Activated CD8-positive, alpha-beta T cell treated with anti-CD3 and anti-CD28 coated beads, Interleukin-2, amount 10 ng/mL, durations not matched to agents 7 days and 5 days (primary cell): ENCODE results near the gene ADM5. TPM values are rescaled to one million over a fixed set of nuclear protein-coding genes. Genes with fewer than 3 reads are reported as not detected.
A peak's percentile ranks its signal among the peaks of the same experiment; 100 is the strongest.

Experiments used
- ATAC-seq: fragments of 150-1000 bp; cut with Tn5 transposase; one replicate; pipeline ENCODE4 v1.10.0; 2021; ENCODE audit warnings: moderate library complexity
- CTCF ChIA-PET: fragments of 350-600 bp; sonication (Branson Sonifier 250); formaldehyde crosslinking; loops from one replicate; lab custom pipeline; 2021; ENCODE audit warnings: antibody characterized with exemption; lab: Charles Lee
- POLR2A ChIA-PET: fragments of 350-600 bp; sonication (Branson Sonifier 250); formaldehyde crosslinking; loops from one replicate; lab custom pipeline; 2021; ENCODE audit warnings: antibody characterized with exemption; lab: Charles Lee
- DNase-seq: peaks from one replicate; pipeline ENCODE4 v3.0.0-alpha.2; 2020
- H3K27ac Mint-ChIP-seq: one replicate; pipeline ENCODE4 v1.8.0; 2021; ENCODE audit warnings: mild to moderate bottlenecking, mixed read lengths
- H3K27me3 Mint-ChIP-seq: one replicate; pipeline ENCODE4 v1.8.0; 2021; ENCODE audit warnings: low read depth, mixed read lengths
- H3K36me3 Mint-ChIP-seq: one replicate; pipeline ENCODE4 v1.8.0; 2021; ENCODE audit warnings: low read depth, mixed read lengths
- H3K4me1 Mint-ChIP-seq: one replicate; pipeline ENCODE4 v1.8.0; 2021; ENCODE audit warnings: low read depth, mixed read lengths
- H3K4me3 Mint-ChIP-seq: one replicate; pipeline ENCODE4 v1.8.0; 2021; ENCODE audit warnings: mild to moderate bottlenecking, mixed read lengths
- H3K9me3 Mint-ChIP-seq: one replicate; pipeline ENCODE4 v1.8.0; 2022; ENCODE audit warnings: mixed read lengths; ENCODE audit not compliant: insufficient read depth
- total RNA-seq, 2 experiments: library from RNA; stranded (reverse); gene quantifications; one replicate each; pipeline ENCODE4 v1.2.3, GENCODE V29; 2021

ADM5 gene
- total RNA-seq, 2 experiments from 2014 or later: 4.4 to 4.5 TPM

DNA sequence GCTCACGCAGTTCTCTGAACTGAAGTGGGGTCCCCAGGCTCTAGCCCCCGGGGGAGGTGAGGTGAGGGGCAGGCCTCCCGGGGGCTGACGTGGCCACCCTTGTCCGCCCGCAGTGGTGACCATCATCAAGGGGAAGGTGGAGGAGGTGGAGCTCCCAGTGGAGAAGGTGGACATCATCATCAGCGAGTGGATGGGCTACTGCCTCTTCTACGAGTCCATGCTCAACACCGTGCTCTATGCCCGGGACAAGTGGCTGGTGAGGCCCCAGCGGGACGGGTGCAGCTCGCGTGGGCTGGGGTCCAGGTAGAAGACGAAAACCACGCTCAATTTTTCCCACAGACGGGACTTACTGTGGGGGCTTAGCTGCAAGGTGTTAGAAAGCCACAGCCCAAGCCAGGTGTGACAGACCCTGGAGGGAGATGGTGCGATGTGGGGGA, 5.6 kb upstream of the ADM5 start:
- DNase-seq (no peak), ATAC-seq (no peak)
- POLR2A ChIA-PET: no interaction called here
- H3K4me1 Mint-ChIP-seq: peaks cover 39% of the 10 kb centered on the region
- no peaks in the 10 kb centered on the region for H3K9me3 Mint-ChIP-seq
- H3K27ac Mint-ChIP-seq: no peak overlapping the region
- no peak overlapping the region for H3K4me3 Mint-ChIP-seq
- H3K27me3 Mint-ChIP-seq: no peaks in the 10 kb centered on the region
- peaks cover 42% of the 10 kb centered on the region for H3K36me3 Mint-ChIP-seq
- CTCF ChIA-PET: no interaction called here

DNA sequence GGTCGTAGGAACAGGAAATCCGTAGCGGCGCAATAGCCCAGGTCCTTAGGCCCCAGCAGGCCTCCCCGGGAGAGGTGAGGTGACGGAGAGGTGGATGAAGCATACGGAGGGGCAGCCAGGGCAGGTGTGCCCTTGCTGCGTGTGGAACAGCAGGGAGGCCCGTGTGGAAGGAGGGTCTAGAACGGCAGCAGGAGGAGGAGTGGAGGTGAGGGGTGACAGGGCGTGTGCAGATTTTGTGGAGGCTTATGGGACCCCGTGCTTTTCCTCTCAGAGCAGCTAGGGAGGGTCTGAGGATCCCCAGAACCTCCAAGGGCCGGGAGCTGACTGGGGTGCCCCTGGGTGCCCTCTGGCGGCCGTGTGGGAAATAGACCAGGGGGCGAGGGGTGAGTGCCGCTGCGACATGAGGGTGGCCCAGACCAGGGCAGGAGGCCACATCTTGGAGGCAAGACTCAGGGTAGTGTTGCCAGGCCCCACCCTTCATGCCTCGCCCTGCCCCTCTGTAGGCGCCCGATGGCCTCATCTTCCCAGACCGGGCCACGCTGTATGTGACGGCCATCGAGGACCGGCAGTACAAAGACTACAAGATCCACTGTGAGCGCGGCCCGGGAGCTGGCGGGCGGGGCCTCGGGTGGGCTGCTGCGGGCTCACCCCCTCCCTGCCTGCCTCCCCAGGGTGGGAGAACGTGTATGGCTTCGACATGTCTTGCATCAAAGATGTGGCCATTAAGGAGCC, 5.0 kb upstream of the ADM5 start:
- peaks cover 43% of the 10 kb centered on the region for H3K36me3 Mint-ChIP-seq
- no peaks in the 10 kb centered on the region for H3K9me3 Mint-ChIP-seq
- DNase-seq (no peak), ATAC-seq (no peak)
- no peaks in the 10 kb centered on the region for H3K27me3 Mint-ChIP-seq
- POLR2A ChIA-PET: no interaction called here
- H3K4me3 Mint-ChIP-seq: no peak overlapping the region
- peaks cover 42% of the 10 kb centered on the region for H3K4me1 Mint-ChIP-seq
- CTCF ChIA-PET: interaction anchor here (0.6 kb wide), 1 partner anchor 10 kb away, joined by 3 read pairs; no protein-coding TSS in a partner anchor
- H3K27ac Mint-ChIP-seq: no peak overlapping the region

DNA sequence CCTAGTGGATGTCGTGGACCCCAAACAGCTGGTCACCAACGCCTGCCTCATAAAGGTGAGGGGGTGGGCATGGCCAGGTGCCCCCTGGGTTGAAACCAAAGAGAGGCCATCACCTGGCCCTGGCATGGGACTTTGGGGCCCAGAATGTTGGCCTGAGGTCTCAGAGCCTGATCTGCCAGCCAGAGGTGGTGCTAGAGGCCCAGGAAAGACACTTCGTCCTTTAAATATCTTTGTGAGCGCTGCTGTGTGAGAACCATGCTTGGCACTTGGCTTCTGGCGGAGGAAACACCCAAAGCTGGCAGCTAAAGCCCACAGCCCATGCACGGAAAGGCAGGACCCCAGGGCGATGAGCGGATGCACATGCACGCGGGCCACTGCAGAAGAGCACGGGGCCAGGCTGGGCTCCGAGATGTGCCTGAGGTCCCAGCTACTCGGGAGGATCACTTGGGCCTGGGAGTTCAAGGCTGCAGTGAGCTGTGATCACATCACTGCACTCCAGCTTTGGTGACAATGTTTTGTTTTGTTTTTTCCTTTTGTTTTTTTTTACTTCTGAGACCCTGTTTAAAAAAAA, 4.3 kb upstream of the ADM5 start:
- DNase-seq: no peak
- Mint-ChIP-seq H3K27me3 (no peaks in the 10 kb centered on the region), H3K9me3 (no peaks in the 10 kb centered on the region), H3K4me3 (no peak overlapping the region), H3K27ac (no peak overlapping the region), H3K4me1 (peaks cover 41% of the 10 kb centered on the region), H3K36me3 (peaks cover 43% of the 10 kb centered on the region)
- CTCF ChIA-PET: interaction anchor here (0.6 to 1.0 kb wide), 2 partner anchors 11 to 32 kb away, joined by 3 to 4 read pairs; no protein-coding TSS in a partner anchor
- no peak for ATAC-seq
- POLR2A ChIA-PET: no interaction called here

DNA sequence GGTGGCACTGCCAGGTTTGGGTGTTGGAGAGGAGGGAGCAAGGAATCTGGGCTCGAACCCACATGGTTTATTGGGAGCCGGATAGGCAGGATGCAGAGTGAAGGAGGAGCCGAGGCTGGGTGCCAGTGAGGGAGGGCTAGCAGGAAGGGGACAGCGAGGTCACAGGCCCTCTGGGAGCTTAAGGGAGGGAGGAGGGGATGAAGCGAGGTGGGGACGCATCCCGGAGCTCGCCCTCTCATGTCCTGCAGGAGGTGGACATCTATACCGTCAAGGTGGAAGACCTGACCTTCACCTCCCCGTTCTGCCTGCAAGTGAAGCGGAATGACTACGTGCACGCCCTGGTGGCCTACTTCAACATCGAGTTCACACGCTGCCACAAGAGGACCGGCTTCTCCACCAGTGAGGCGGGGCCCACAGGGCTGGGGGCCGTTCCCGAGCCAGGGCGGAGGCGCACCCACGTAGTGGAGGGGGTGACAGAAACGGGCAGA, 3.5 kb upstream of the ADM5 start:
- CTCF ChIA-PET: interaction anchor here (1.0 kb wide), 1 partner anchor 32 kb away, joined by 4 read pairs; no protein-coding TSS in a partner anchor
- POLR2A ChIA-PET: no interaction called here
- H3K4me1 Mint-ChIP-seq: peaks cover 40% of the 10 kb centered on the region
- H3K27me3 Mint-ChIP-seq: peaks cover 7% of the 10 kb centered on the region
- DNase-seq: no peak
- no peak overlapping the region for H3K4me3 Mint-ChIP-seq
- H3K9me3 Mint-ChIP-seq: no peaks in the 10 kb centered on the region
- H3K27ac Mint-ChIP-seq: no peak overlapping the region
- ATAC-seq: no peak
- H3K36me3 Mint-ChIP-seq: peaks cover 46% of the 10 kb centered on the region

DNA sequence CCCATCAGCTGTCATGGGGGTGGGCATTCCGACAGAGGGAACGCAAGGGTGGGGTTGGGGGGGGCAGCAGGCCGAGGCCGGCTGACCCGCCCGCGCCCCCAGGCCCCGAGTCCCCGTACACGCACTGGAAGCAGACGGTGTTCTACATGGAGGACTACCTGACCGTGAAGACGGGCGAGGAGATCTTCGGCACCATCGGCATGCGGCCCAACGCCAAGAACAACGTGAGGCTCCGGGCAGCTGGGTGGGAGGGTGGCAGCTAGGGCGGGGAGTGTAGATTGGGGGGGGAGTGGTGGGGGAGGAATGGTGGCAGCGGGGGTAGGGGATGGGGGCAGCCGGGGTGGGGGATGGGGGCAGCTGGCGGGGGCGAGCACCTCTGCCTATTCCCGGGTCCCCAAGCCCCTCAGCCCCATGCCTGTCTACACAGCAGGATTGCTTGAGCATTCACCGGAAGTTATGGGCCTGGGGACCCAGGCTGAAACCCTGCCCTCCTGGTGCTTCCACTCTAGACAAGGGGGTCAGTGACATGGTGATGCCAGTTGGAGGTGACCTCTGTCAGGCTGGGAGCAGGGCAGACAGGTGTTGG, 2.8 kb upstream of the ADM5 start:
- CTCF ChIA-PET: no interaction called here
- Mint-ChIP-seq H3K27me3 (peaks cover 14% of the 10 kb centered on the region), H3K9me3 (no peaks in the 10 kb centered on the region), H3K27ac (no peak overlapping the region), H3K4me3 (no peak overlapping the region), H3K4me1 (peaks cover 42% of the 10 kb centered on the region), H3K36me3 (peaks cover 43% of the 10 kb centered on the region)
- POLR2A ChIA-PET: interaction anchor here (0.6 kb wide), 1 partner anchor 183 kb away, joined by 3 read pairs; no protein-coding TSS in a partner anchor
- no peak for DNase-seq
- no peak for ATAC-seq

DNA sequence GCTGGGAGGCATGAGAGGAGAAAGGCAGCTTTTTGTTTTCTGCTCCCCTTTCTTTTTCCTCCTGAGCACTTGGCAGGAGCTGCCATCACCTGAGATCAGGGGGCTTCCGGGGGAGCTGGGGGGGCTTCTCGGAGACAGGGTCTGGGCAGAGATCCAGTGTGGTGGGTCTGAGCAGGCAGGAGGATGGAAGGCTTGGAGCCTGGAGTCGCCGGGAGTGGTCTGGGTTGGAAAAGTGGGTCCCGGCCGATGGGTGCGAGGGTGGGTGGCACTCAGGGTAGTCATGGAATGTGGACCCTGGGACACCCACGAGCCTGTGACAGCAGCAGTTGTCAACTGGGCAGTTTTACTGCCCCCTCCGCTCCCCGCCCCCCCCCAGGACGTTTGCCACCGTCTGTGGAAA, 2.2 kb upstream of the ADM5 start:
- ChIA-PET CTCF (no interaction called here), POLR2A (interaction anchor here (0.6 kb wide), 1 partner anchor 182 kb away, joined by 3 read pairs; no protein-coding TSS in a partner anchor)
- Mint-ChIP-seq H3K36me3 (peaks cover 38% of the 10 kb centered on the region), H3K4me1 (peaks cover 43% of the 10 kb centered on the region), H3K27me3 (peaks cover 15% of the 10 kb centered on the region), H3K9me3 (no peaks in the 10 kb centered on the region), H3K4me3 (no peak overlapping the region), H3K27ac (no peak overlapping the region)
- ATAC-seq (no peak), DNase-seq (no peak)

DNA sequence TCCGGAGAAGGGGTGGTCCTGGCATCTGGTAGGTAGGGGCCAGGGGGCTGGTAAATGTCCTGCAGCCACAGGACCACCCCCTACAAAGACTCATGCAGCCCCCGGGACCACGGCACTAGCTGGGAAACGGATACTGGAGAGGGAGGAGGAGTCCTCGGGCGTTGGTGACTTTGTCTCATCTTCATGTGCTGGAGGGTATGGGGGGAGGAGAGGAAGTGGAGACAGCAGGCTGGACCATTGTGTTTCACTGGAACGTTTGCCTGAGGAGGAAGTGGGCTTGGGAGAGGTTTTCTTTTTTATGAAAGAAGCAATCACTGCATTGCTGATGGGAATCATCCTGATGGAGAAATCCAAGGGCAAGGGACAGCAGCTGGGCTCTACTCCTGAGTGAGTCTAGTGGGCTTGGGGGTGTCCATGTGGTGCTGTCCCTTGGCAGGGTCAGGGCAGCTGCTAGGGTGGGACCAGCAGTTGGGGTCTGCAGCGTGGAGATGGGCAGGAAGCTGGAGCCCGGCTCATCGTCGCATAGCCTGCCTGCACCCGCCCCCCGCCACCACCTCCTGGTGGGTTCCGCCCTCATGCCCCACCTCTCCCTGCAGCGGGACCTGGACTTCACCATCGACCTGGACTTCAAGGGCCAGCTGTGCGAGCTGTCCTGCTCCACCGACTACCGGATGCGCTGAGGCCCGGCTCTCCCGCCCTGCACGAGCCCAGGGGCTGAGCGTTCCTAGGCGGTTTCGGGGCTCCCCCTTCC, 1.7 kb upstream of the ADM5 start:
- POLR2A ChIA-PET: no interaction called here
- peaks cover 33% of the 10 kb centered on the region for H3K36me3 Mint-ChIP-seq
- no peak for DNase-seq

DNA sequence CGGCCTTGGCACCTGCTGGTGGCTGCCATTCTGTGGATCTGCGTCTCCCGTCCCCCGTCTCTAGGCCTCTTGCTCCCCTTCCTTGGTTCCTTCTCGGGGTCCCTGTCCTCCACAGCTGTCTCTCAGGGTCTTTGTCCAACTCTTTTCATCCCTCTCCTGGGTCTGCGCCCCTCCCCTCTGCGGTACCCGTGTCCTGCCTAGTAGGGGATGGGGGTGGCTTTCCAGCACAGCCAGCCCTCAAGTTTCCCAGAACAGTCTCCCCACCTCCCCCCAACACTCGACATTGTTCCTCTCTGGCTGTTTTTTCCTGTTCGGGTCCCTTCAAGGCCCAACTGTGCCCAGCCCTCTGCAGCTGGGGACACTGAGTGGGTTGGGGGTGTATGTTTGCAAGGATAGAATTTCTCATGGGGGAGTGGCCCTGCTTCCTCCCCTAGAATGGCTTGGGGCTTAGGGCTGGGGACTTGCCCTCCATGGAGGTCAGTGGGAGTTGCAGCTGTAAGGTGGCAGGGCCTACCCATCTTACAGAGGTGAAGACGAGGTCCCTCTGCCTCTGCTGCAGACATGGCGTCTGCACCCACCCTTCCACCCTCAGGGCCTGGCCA, 762 bp upstream of the ADM5 start:
- Mint-ChIP-seq H3K27me3 (peaks cover 19% of the 10 kb centered on the region), H3K36me3 (peaks cover 32% of the 10 kb centered on the region), H3K4me1 (peaks cover 41% of the 10 kb centered on the region), H3K4me3 (no peak overlapping the region), H3K27ac (no peak overlapping the region), H3K9me3 (no peaks in the 10 kb centered on the region)
- DNase-seq (no peak), ATAC-seq (no peak)
- ChIA-PET CTCF (interaction anchor here (0.6 to 1.4 kb wide), 2 partner anchors 9 to 10 kb away, joined by 3 read pairs; no protein-coding TSS in a partner anchor), POLR2A (no interaction called here)

More for the DNA sequence above, 1.7 kb upstream of the ADM5 start:
- H3K4me1 Mint-ChIP-seq: peaks cover 41% of the 10 kb centered on the region
- ATAC-seq: no peak
- CTCF ChIA-PET: interaction anchor here (0.6 to 1.4 kb wide), 2 partner anchors 8 to 9 kb away, joined by 3 read pairs; no protein-coding TSS in a partner anchor
- H3K4me3 Mint-ChIP-seq: no peak overlapping the region
- H3K9me3 Mint-ChIP-seq: no peaks in the 10 kb centered on the region
- H3K27ac Mint-ChIP-seq: no peak overlapping the region
- H3K27me3 Mint-ChIP-seq: peaks cover 19% of the 10 kb centered on the region

DNA sequence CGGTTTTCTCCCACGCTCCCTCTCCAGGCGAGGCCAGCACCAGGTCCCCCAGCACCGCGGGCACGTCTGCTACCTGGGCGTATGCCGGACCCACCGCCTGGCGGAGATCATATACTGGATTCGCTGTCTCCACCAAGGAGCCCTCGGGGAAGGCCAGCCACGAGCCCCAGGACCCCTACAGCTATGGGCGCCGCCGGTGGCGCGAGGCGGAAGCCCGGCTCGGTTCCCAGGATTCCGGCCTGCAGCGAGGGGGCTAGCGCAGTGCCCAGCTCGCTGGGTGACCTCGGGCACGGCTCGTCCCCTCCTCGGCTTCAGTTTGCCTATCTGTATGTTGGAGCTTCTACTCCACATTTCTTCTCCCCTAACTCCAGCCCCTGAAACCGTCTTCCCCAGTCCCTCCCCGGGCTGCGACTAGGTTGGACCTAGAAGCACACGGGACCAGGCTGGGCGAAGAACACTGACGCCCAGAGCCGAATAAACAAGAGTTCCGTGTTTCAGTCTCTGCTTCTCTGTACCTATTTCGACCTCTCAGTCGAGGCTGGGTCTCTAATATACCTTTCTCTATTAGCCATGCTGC, 773 bp downstream of the ADM5 start:
- H3K4me3 Mint-ChIP-seq: peak overlapping the region; percentile 55
- peaks cover 41% of the 10 kb centered on the region for H3K4me1 Mint-ChIP-seq
- CTCF ChIA-PET: interaction anchor here (0.9 to 1.9 kb wide), 3 partner anchors 9 to 110 kb away, joined by 3 to 7 read pairs (median 4); no protein-coding TSS in a partner anchor
- POLR2A ChIA-PET: no interaction called here
- peaks cover 21% of the 10 kb centered on the region for H3K27me3 Mint-ChIP-seq
- H3K9me3 Mint-ChIP-seq: no peaks in the 10 kb centered on the region
- DNase-seq: no peak
- ATAC-seq: no peak
- H3K36me3 Mint-ChIP-seq: peaks cover 23% of the 10 kb centered on the region
- H3K27ac Mint-ChIP-seq: peak overlapping the region; percentile 31

DNA sequence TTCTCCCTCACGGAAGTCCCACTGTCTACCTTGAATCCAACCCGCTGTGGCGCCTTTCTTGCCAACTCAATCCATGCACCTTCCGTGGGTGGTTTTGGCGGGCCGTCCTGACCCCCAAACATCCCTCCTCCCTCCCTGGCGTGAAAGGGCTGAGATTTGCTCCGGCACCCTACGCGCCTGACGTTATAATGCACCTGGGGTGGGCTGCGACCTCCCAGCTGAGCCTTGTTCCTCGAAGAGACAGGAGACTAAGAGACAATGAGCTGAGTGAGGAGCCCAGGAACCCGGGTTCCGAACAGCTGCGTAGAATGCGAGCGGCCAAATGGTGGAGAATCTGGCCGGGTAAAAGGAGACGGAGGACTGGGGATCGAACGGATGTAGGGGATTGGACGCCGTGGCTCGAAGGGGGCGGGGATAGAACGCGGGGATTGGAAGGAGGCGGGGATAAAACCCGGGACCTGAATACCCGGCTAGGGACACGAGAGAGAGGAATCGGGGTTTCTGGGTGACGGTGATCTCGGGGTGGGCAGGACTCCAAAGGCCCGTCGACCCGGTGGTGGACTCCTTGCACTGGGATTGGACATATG, 1.4 kb downstream of the ADM5 start, which contains the start of gene CPT1C:
Gene CPT1C, plus strand, starts transcription at position 461 of the 587 bp plus-strand sequence. CDS start 1,137 bp downstream, outside the sequence.
- DNase-seq: peak; percentile 47
- Mint-ChIP-seq H3K9me3 (no peaks in the 10 kb centered on the region), H3K27me3 (peaks cover 21% of the 10 kb centered on the region), H3K36me3 (peaks cover 18% of the 10 kb centered on the region), H3K4me3 (peak within 1 kb of the TSS; percentile 55), H3K27ac (peak within 1 kb of the TSS; percentile 31), H3K4me1 (peaks cover 41% of the 10 kb centered on the region)
- CTCF ChIA-PET: interaction anchor here (0.5 to 1.9 kb wide), 3 partner anchors 10 to 595 kb away, joined by 3 to 7 read pairs (median 4); no protein-coding TSS in a partner anchor
- POLR2A ChIA-PET: no interaction called here
- ATAC-seq: peak; percentile 53
